ENCODE measurements around the gene GASK1A. TPM values are rescaled to one million over a fixed set of nuclear protein-coding genes. Genes with fewer than 3 reads are reported as not detected.

The GASK1A gene
- total and polyA plus RNA-seq, 2 of the 8 experiments (the other 6 are each of a cell fraction or from before 2014, with no cell fraction given), result 4.7 to 7.9 TPM

GRCh38 chr3:42963269-42963668, 15.8 kb upstream of the GASK1A start:
- no peak overlapping the region for H2BK5ac ChIP-seq (ENCODE audit: low read depth, low read length)
- H3K4me3 ChIP-seq (ENCODE audit: extremely low read depth in 1 of 4, insufficient read depth in 2 of 4, low read depth in 3 of 4, low read length in 4 of 4), result no peak overlapping the region
- no peak overlapping the region for H4K8ac ChIP-seq (ENCODE audit: extremely low read depth, insufficient read depth, low read length)
- no peak overlapping the region for H3K18ac ChIP-seq (ENCODE audit: extremely low read depth, low read length)
- 60% methylated on average over 2 of the region's 2 CpGs; no CpG with 5 or more reads in 1 of the 2 experiments for WGBS, 2 experiments (ENCODE audit: extremely low coverage in 1 of 2, insufficient coverage in 1 of 2, insufficient read length in 1 of 2, insufficient replicate concordance in 2 of 2, low coverage in 1 of 2, low lambda C conversion rate in 2 of 2, missing lambda C conversion rate in 1 of 2)
- H4K5ac ChIP-seq (ENCODE audit: insufficient read length, low read depth, low read length), result no peak overlapping the region
- no peak for DNase-seq (ENCODE audit: low read depth in 1 of 2, low spot score in 2 of 2)
- H3K4me1 ChIP-seq (replicated peaks in 1 of 4; ENCODE audit: control insufficient read depth in 3 of 4, insufficient read depth in 4 of 4, low read length in 3 of 4), result no peaks in the 10 kb centered on the region
- H3K56ac ChIP-seq (replicated peaks; ENCODE audit: insufficient read length, low read depth, low read length), result no peak overlapping the region
- no peak overlapping the region for H2AFZ ChIP-seq (ENCODE audit: low read length)
- H3K79me2 ChIP-seq (ENCODE audit: control insufficient read depth in 1 of 2, insufficient read depth in 2 of 2, low read length in 2 of 2), result no peaks in the 10 kb centered on the region
- no peak overlapping the region for H2BK12ac ChIP-seq (ENCODE audit: low read depth, low read length)
- no peak overlapping the region for H3K4ac ChIP-seq (replicated peaks; ENCODE audit: insufficient read length, low read depth, low read length)
- no peaks in the 10 kb centered on the region for H3K23me2 ChIP-seq (ENCODE audit: low read depth, low read length)
- no peak overlapping the region for H2AK5ac ChIP-seq (ENCODE audit: low read depth, low read length)
- FAIRE-seq, result no peak
- H3K9ac ChIP-seq (replicated peaks in 1 of 4; ENCODE audit: extremely low read depth in 1 of 4, low read depth in 3 of 4, low read length in 3 of 4), result no peak overlapping the region
- ChIA-PET POLR2A (ENCODE audit: partially characterized antibody) (interaction anchor here (2.3 kb wide), 1 partner anchor 16 kb away, joined by 7 read pairs; the partner anchor contains the start of gene GASK1A), CTCF (ENCODE audit: partially characterized antibody) (interaction anchor here (1.0 to 5.8 kb wide), 11 partner anchors 16 to 199 kb away, joined by 4 to 111 read pairs (median 26); partner anchors contain the start of gene GASK1A)
- no peak overlapping the region for H3K23ac ChIP-seq (ENCODE audit: insufficient read length)
- H3K27ac ChIP-seq (ENCODE audit: low read depth, low read length), result no peak overlapping the region
- no peaks in the 10 kb centered on the region for H3K79me1 ChIP-seq (ENCODE audit: low read depth, low read length)
- no peaks in the 10 kb centered on the region for H3K9me3 ChIP-seq (ENCODE audit: insufficient read depth in 2 of 2, low read depth in 1 of 2, low read length in 1 of 2)
- no peaks in the 10 kb centered on the region for H3K36me3 ChIP-seq (ENCODE audit: control insufficient read depth in 2 of 4, insufficient read depth in 4 of 4, low read length in 3 of 4)
- H3K4me2 ChIP-seq (ENCODE audit: insufficient read depth in 1 of 2, low read depth in 2 of 2, low read length in 2 of 2), result no peak overlapping the region
- no peak overlapping the region for H2BK120ac ChIP-seq (replicated peaks; ENCODE audit: low read depth, low read length)
- no peak overlapping the region for H2BK15ac ChIP-seq (ENCODE audit: low read length)
- H4K20me1 ChIP-seq (replicated peaks in 1 of 2; ENCODE audit: control insufficient read depth in 1 of 2, insufficient read depth in 2 of 2, low read length in 2 of 2), result no peaks in the 10 kb centered on the region
- H4K91ac ChIP-seq (replicated peaks; ENCODE audit: insufficient read length, low read length), result no peak overlapping the region
- H3K14ac ChIP-seq (ENCODE audit: insufficient read length), result no peak overlapping the region
- H3K27me3 ChIP-seq (replicated peaks in 1 of 4; ENCODE audit: control insufficient read depth in 3 of 4, extremely low read depth in 1 of 4, insufficient read depth in 3 of 4, low read length in 3 of 4), result no peaks in the 10 kb centered on the region
- H2BK20ac ChIP-seq (ENCODE audit: low read length), result no peak overlapping the region
- TF ChIP-seq CBX5 (IDR thresholded peaks at IDR 0.05; ENCODE audit: low read depth, low read length) (no peak), ATF3 (IDR thresholded peaks at IDR 0.05; ENCODE audit: insufficient read depth, low read depth, low read length) (no peak), ZNF274 (IDR thresholded peaks at IDR 0.05; ENCODE audit: borderline replicate concordance, extremely low read depth, low read length) (no peak), YY1 (IDR thresholded peaks at IDR 0.05; ENCODE audit: low read depth, low read length) (no peak), SRF (IDR thresholded peaks at IDR 0.05; ENCODE audit: low read depth, low read length) (no peak), SP2 (IDR thresholded peaks at IDR 0.05; ENCODE audit: low read length) (no peak), CEBPB (IDR thresholded peaks at IDR 0.05; ENCODE audit: low read depth, low read length) (no peak), CTBP2 (IDR thresholded peaks at IDR 0.05; ENCODE audit: borderline replicate concordance, insufficient read depth, insufficient read length, low read length) (no peak), FOSL1 (IDR thresholded peaks at IDR 0.05; ENCODE audit: insufficient read depth, low read depth, low read length) (no peak)
